ENCODE measurements around the gene TMEM179. TPM values are rescaled to one million over a fixed set of nuclear protein-coding genes. Genes with fewer than 3 reads are reported as not detected.

Gene TMEM179
- total RNA-seq, 1 donor = not detected

- no peak for TF ChIP-seq CTCF (IDR thresholded peaks at IDR 0.05; ENCODE audit: insufficient read depth, low read depth, low read length)
- H3K4me3 ChIP-seq (ENCODE audit: low read depth, low read length) = no peak overlapping the region
- DNase-seq (ENCODE audit: low read depth) = no peak
These were observed 37.4 kb upstream of the TMEM179 start for GRCh38 chr14:104641753-104642539.

- no peak for TF ChIP-seq CTCF (IDR thresholded peaks at IDR 0.05; ENCODE audit: insufficient read depth, low read depth, low read length)
- no peak for DNase-seq (ENCODE audit: low read depth)
- no peak overlapping the region for H3K4me3 ChIP-seq (ENCODE audit: low read depth, low read length)
These were observed 36.1 kb upstream of the TMEM179 start for GRCh38 chr14:104640681-104641080.

- no peak overlapping the region for H3K4me3 ChIP-seq (ENCODE audit: low read depth, low read length)
- TF ChIP-seq CTCF (IDR thresholded peaks at IDR 0.05; ENCODE audit: insufficient read depth, low read depth, low read length) = peak; percentile 94
- peak; percentile 47 for DNase-seq (ENCODE audit: low read depth)
These were observed 35.4 kb upstream of the TMEM179 start for GRCh38 chr14:104639885-104640548.

- no peak for TF ChIP-seq CTCF (IDR thresholded peaks at IDR 0.05; ENCODE audit: insufficient read depth, low read depth, low read length)
- no peak overlapping the region for H3K4me3 ChIP-seq (ENCODE audit: low read depth, low read length)
- DNase-seq (ENCODE audit: low read depth) = no peak
These were observed 34.9 kb upstream of the TMEM179 start for GRCh38 chr14:104639471-104639870.

- DNase-seq (ENCODE audit: low read depth) = no peak
- no peak for TF ChIP-seq CTCF (IDR thresholded peaks at IDR 0.05; ENCODE audit: insufficient read depth, low read depth, low read length)
- no peak overlapping the region for H3K4me3 ChIP-seq (ENCODE audit: low read depth, low read length)
These were observed 34.4 kb upstream of the TMEM179 start for GRCh38 chr14:104638927-104639450.

GRCh38 chr14:104638190-104638589 is 33.6 kb upstream of the TMEM179 start:
- no peak overlapping the region for H3K4me3 ChIP-seq (ENCODE audit: low read depth, low read length)
- no peak for DNase-seq (ENCODE audit: low read depth)
- no peak for TF ChIP-seq CTCF (IDR thresholded peaks at IDR 0.05; ENCODE audit: insufficient read depth, low read depth, low read length)
